Femur (tissue), 1 donor: ENCODE results near the gene CEP41.
"Not testable (repeated sequence)": the region's sequence is repeated elsewhere in the genome, so short reads cannot be mapped to it uniquely, and the experiment has no call there.

ENCODE experiments used
- DNase-seq: peaks from one replicate; pipeline ENCODE4 v3.0.0-alpha.2; 2017

CEP41 gene

DNA sequence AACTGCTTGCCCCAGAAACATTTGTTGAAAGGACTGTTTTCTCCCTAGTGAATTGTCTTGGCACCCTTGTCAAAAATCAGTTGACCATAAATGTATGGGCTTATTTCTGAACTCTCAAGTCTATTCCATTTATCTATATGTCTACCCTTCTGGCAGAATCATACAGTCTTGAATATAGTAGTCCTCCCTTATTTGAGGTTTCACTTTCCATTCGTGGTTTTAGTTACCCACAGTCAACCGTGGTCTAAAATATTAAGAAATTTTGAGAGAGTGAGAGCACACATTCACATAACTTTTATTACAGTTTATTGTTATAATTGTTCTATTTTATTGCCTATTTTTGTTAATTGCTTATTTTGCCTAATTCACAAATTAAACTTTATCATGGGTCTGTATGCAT lies 17.4 kb upstream of the CEP41 start:
- DNase-seq, result no peak

GRCh38 chr7:130454959-130455358 lies 14.1 kb upstream of the CEP41 start:
- no peak for DNase-seq

DNA sequence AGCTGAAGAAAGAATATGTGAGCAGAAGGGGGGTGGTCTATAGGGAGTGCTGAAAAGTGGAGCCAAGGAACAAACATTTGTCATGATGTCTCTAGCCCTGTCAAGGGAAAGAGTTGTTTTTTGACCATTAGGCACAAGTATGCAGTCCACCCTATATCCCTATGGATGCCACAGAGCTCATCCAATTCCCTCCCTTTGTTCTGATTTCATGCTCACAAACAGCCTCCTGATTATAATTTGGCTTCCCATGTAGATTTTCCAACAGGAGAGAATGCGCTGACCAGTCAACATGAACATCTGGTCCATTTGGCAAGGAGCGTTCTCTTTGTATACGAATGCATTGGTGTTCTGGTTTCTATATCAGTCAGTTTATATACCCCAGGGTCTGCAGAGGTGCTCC lies 12.1 kb upstream of the CEP41 start:
- DNase-seq, result peak; percentile 86

GRCh38 chr7:130451344-130451743 lies 10.5 kb upstream of the CEP41 start:
- DNase-seq, result not testable (repeated sequence)

- DNase-seq, result no peak
Measured at GRCh38 chr7:130446259-130446658, 5.4 kb upstream of the CEP41 start.

- peak; percentile 47 for DNase-seq
Measured at GRCh38 chr7:130444751-130445407, 4.1 kb upstream of the CEP41 start.

DNA sequence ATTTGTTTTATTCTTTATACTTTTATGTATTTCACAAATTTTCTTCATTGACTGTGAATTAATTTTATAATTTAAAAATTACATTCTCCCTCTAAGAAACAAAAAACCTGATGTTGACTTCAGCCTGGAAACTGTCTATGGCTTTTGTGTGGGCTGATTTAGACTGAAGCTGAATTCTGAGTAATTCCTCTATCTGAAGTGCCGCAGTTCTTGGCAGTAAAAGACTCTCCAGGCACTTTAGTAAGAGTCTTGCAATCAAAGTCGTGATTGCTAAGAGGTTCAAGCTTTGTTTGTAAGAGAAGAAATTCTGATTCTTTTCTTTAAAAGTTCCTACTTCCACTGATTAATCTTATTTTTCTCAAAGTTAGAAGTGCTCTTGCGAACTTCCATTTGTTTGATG lies 3.4 kb upstream of the CEP41 start:
- peak; percentile 69 for DNase-seq

- DNase-seq, result no peak
Measured at GRCh38 chr7:130442601-130443000, 1.8 kb upstream of the CEP41 start.

- DNase-seq, result peak; percentile 49
Measured at GRCh38 chr7:130441408-130441869, 623 bp upstream of the CEP41 start.

DNA sequence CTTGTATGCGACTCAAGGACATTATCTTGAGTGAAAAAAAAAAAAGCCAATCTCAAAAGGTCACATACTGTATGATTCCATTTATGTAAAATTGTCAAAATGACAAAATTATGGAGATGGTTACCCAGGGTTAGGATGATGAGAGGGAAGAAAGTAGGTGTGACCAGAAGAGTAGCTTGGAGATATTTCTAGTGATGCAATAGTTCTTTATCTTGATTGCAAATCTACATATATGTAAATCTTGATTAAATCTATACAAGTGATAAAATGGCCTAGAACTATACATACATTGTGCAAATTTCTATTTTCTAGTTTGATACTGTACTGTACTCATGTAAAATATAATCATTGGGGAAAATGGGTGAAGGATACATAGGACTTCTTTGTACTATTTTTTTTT lies 4.6 kb downstream of the CEP41 start:
- no peak for DNase-seq

DNA sequence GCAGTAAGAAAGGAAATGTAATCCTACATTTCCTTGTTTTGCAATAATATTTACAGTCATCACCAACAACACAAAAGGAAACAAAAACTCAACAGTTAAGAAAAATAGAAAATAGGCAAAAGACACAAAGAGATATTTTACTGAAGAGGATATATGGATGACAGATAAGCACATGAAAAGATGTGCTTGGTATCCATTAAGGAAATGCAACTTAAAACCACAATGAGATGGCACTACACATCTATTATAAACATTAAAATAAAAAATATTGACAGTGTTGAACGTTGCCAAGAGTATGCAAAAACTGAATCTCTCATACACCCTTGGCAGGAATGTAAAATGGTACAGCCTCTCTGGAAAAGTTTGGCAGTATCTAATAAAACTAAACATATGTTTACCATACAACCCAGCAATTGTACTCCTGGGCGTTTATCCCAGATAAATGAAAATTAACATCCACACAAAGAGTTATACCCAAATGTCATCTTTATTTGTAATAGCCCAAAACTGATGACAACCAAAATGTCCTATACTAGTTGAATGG lies 5.4 kb downstream of the CEP41 start:
- DNase-seq, result no peak

DNA sequence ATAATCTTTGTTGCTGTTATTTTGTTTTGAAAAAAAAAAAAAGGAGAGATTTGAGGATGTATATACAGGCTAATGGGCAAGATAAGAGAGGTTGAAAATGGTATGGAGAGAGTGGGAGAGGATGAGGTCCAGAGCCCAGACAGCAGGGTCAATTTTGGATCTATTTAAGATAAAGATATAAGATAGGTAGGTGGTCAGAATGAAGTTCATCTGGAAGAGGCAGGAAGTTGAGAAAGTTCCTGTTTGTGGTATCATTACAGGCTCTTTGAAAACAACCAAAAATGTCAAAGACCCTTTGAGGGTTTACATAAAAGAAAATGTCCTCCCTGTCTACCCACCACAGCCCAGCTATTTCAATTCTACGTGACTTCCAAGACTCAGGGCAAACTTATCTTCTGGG lies 7.5 kb downstream of the CEP41 start:
- DNase-seq, result no peak

DNA sequence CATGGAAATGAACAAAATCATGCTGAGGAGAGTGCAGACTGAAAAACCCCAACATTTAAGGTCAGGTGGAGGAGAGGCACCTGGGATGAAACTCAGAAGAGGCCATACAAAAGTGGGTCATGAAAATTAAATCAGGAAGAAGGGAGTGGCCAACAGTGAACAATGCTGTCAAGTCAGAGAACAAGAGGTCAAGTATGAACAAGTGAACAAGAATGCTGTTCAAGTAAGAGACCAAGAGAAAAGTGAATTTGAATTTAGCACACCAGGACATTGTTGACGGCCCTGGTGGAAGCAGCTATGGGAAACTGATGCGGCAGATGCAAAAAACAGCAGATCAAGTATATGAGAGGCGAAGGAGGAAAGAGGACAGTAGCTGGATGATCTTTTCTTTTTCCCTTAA lies 7.9 kb downstream of the CEP41 start:
- DNase-seq, result no peak

GRCh38 chr7:130430841-130431666 lies 9.8 kb downstream of the CEP41 start:
- peak; percentile 95 for DNase-seq

GRCh38 chr7:130430115-130430514 lies 10.7 kb downstream of the CEP41 start:
- no peak for DNase-seq

GRCh38 chr7:130429019-130429418 lies 11.8 kb downstream of the CEP41 start:
- DNase-seq, result no peak

DNA sequence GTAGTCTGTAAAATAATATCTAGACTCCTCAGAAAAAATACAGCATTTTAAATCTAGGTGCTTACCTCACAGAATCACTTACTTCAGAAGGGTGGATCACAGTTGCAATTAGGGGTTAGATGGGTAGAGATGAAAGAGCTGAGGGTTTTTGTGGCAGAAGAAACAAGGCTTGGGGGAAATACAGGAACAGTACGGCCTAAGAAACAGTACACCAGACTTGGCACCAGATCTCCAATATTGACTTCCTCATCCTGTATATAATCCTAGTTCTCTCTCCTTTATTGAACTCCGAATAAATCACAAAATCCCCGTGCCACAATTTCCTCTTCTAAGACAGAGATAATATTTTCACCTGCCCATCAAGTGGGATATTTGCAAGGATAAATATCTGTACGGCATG lies 14.3 kb downstream of the CEP41 start:
- DNase-seq, result no peak

- DNase-seq, result no peak
Measured at GRCh38 chr7:130425796-130426195, 15.0 kb downstream of the CEP41 start.

- no peak for DNase-seq
Measured at GRCh38 chr7:130423501-130424037, 17.2 kb downstream of the CEP41 start.

- no peak for DNase-seq
Measured at GRCh38 chr7:130421684-130422083, 19.1 kb downstream of the CEP41 start.

- DNase-seq, result no peak
Measured at GRCh38 chr7:130420943-130421578, 19.8 kb downstream of the CEP41 start.

DNA sequence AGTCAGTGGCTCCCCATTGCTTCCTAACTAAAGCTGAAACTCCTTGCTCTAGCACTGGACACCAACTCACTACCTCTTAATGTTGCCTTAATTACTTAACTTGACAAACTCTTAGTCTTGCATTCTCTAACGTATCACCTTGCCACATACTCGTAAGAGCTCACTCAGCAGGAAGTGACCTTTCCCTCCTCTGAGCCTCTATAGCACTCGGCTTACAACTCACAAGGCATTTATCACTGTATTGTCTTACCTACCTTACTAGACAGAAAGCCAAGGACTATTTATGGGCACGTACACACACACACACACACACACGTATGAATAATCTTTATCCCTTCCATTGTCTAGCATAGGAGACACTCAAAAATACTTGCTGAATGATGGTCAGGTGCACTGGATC lies 21.2 kb downstream of the CEP41 start:
- no peak for DNase-seq

DNA sequence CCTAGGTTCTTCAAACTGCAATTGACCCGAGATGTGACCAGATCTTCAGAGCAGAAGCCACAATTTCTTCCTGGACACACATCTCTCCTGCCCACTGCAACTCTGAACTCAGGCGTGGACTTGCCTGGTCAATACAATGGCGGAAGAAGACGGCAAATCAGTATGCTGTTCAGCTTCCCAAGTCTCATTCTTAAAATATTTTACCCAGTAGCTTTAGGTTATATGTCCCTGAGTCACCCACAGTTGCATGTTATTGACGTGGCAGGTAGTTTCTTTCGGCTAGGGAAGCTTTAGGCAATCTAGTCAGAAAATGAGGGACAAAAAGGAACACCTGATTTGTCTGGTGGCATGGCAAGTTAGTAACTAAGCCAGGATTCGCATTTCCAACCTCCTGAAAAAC lies 22.5 kb downstream of the CEP41 start:
- no peak for DNase-seq
